ENCODE measurements around the gene PIK3C2B. TPM values are rescaled to one million over a fixed set of nuclear protein-coding genes. Genes with fewer than 3 reads are reported as not detected.

Gene PIK3C2B
- total and polyA plus RNA-seq, 4 donors, result 2.8 to 14.9 (median 5.4) TPM

DNA sequence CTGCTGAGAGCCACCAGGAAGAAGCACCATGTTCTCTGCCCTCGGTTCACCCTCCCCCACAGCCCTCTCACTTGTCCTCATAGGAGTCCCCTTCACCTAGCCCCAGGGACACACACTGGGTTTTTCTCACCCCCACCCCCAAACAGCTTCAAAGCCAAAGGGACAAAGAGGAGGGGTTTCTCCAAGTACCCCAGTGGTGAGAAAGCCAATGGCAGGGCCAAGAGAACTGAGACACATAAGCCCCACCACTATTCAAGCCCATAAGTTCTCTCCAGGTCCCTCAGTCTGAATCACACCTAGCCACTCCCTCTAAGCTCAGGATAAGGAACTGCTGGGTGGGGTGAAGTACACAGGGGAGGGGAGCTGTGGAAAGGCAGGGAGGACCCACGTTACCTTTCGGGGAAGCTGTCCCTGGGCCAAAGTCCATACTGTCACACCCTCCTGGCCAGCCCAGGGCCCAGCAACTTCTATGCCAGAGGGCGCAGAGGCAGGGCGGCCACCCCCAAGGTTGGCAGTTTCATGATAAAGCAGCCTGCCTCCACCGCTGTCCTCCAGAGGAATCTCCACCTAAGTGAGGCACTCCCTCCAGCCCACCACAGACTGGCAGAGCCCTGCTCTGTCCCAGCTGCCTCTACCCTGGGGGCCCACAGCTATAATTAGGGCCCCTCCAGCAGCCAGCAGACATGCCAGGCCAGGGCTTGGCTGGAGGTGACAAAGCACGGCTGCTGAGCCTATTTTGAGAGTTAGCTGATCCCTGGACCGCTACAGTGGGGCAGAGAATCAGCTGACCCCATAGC is 43.9 kb downstream of the PIK3C2B start:
- Histone ChIP-seq H3K4me1 (ENCODE audit: control insufficient read depth in 4 of 4, insufficient read depth in 4 of 4, low read length in 3 of 4) (peaks cover 6 to 19% (median 12%) of the 10 kb centered on the region in 4 donors), H3K27ac (ENCODE audit: low read depth in 1 of 2, low read length in 2 of 2) (no peak overlapping the region), H3K27me3 (ENCODE audit: control insufficient read depth in 4 of 4, insufficient read depth in 4 of 4, low read length in 3 of 4) (no peaks in the 10 kb centered on the region), H3K4me3 (ENCODE audit: low read depth in 1 of 3, low read length in 3 of 3) (no peak overlapping the region), H3K9me3 (ENCODE audit: control insufficient read depth in 4 of 4, low read length in 3 of 4) (no peaks in the 10 kb centered on the region), H3K36me3 (ENCODE audit: control insufficient read depth in 4 of 4, insufficient read depth in 3 of 4, low read depth in 1 of 4, low read length in 3 of 4) (peaks cover 0 to 12% (median 6%) of the 10 kb centered on the region in 4 donors), H3K9ac (ENCODE audit: low read depth in 1 of 2, low read length in 2 of 2) (no peak overlapping the region)
- DNase-seq (ENCODE audit: low spot score), result no peak
- peak; percentile 72 to 82 for TF ChIP-seq HNF4A (conservative IDR thresholded peaks at IDR 0.05)
- TF ChIP-seq, protein P1, sequence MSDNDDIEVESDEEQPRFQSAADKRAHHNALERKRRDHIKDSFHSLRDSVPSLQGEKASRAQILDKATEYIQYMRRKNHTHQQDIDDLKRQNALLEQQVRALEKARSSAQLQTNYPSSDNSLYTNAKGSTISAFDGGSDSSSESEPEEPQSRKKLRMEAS (IDR thresholded peaks at IDR 0.05), result no peak
- TF ChIP-seq, protein P2, sequence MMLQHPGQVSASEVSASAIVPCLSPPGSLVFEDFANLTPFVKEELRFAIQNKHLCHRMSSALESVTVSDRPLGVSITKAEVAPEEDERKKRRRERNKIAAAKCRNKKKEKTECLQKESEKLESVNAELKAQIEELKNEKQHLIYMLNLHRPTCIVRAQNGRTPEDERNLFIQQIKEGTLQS (IDR thresholded peaks at IDR 0.05), result no peak
- TF ChIP-seq NR2F2 (IDR thresholded peaks at IDR 0.05), result no peak
- TF ChIP-seq RXRA (IDR thresholded peaks at IDR 0.05), result peak; percentile 34 to 44
- no peak for TF ChIP-seq EGR1 (IDR thresholded peaks at IDR 0.05; ENCODE audit: low read depth in 2 of 2)
- TF ChIP-seq RAD21 (IDR thresholded peaks at IDR 0.05), result no peak
- TF ChIP-seq, protein P3, sequence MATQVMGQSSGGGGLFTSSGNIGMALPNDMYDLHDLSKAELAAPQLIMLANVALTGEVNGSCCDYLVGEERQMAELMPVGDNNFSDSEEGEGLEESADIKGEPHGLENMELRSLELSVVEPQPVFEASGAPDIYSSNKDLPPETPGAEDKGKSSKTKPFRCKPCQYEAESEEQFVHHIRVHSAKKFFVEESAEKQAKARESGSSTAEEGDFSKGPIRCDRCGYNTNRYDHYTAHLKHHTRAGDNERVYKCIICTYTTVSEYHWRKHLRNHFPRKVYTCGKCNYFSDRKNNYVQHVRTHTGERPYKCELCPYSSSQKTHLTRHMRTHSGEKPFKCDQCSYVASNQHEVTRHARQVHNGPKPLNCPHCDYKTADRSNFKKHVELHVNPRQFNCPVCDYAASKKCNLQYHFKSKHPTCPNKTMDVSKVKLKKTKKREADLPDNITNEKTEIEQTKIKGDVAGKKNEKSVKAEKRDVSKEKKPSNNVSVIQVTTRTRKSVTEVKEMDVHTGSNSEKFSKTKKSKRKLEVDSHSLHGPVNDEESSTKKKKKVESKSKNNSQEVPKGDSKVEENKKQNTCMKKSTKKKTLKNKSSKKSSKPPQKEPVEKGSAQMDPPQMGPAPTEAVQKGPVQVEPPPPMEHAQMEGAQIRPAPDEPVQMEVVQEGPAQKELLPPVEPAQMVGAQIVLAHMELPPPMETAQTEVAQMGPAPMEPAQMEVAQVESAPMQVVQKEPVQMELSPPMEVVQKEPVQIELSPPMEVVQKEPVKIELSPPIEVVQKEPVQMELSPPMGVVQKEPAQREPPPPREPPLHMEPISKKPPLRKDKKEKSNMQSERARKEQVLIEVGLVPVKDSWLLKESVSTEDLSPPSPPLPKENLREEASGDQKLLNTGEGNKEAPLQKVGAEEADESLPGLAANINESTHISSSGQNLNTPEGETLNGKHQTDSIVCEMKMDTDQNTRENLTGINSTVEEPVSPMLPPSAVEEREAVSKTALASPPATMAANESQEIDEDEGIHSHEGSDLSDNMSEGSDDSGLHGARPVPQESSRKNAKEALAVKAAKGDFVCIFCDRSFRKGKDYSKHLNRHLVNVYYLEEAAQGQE (IDR thresholded peaks at IDR 0.05), result no peak
- TF ChIP-seq, protein P4, sequence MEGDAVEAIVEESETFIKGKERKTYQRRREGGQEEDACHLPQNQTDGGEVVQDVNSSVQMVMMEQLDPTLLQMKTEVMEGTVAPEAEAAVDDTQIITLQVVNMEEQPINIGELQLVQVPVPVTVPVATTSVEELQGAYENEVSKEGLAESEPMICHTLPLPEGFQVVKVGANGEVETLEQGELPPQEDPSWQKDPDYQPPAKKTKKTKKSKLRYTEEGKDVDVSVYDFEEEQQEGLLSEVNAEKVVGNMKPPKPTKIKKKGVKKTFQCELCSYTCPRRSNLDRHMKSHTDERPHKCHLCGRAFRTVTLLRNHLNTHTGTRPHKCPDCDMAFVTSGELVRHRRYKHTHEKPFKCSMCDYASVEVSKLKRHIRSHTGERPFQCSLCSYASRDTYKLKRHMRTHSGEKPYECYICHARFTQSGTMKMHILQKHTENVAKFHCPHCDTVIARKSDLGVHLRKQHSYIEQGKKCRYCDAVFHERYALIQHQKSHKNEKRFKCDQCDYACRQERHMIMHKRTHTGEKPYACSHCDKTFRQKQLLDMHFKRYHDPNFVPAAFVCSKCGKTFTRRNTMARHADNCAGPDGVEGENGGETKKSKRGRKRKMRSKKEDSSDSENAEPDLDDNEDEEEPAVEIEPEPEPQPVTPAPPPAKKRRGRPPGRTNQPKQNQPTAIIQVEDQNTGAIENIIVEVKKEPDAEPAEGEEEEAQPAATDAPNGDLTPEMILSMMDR (IDR thresholded peaks at IDR 0.05; ENCODE audit: low read depth, low read length, missing input control), result no peak
- no peak for TF ChIP-seq FOXA2 (IDR thresholded peaks at IDR 0.05)
- peak; percentile 76 for TF ChIP-seq SP1 (IDR thresholded peaks at IDR 0.05)
- no peak for TF ChIP-seq YY1 (IDR thresholded peaks at IDR 0.05)
- TF ChIP-seq HNF4G (IDR thresholded peaks at IDR 0.05), result peak; percentile 61
- WGBS, result 61% methylated on average over 8 of the region's 8 CpGs

DNA sequence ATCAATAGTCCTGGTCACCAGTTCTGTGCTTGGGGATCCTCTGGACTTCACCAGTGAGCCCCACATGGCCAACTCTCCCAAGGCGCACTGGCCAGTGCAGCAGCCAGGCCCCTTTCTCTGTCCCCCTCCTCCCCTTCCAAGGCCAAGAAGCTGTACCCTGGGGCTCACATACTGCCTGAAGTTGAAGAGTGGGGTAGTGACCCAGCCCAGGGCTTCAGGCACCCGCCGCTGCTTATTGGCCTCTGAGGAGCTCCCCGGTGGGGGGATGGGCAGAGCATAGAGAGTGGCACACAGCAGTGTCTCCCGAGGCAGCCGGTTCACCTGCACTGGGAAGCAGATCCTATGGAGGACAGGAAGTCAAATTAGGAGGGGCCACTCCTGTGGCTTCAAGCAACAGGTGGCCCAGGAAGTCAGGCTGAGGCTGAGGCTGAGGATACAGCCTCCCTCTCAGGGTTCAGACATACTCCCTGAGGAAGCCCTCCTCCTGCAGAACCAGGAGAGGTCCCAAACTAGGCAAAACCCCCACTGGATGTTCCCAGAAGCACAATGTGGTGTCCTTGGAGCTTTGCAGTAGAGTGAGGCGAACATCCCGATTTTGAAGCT is 44.8 kb downstream of the PIK3C2B start:
- Histone ChIP-seq H3K27ac (ENCODE audit: low read depth in 1 of 2, low read length in 2 of 2) (no peak overlapping the region), H3K9ac (ENCODE audit: low read depth in 1 of 2, low read length in 2 of 2) (no peak overlapping the region), H3K4me1 (ENCODE audit: control insufficient read depth in 4 of 4, insufficient read depth in 4 of 4, low read length in 3 of 4) (peaks cover 6 to 19% (median 12%) of the 10 kb centered on the region in 4 donors), H3K9me3 (ENCODE audit: control insufficient read depth in 4 of 4, low read length in 3 of 4) (no peaks in the 10 kb centered on the region), H3K27me3 (ENCODE audit: control insufficient read depth in 4 of 4, insufficient read depth in 4 of 4, low read length in 3 of 4) (no peaks in the 10 kb centered on the region), H3K36me3 (ENCODE audit: control insufficient read depth in 4 of 4, insufficient read depth in 3 of 4, low read depth in 1 of 4, low read length in 3 of 4) (peaks cover 0 to 10% (median 4%) of the 10 kb centered on the region in 4 donors), H3K4me3 (ENCODE audit: low read depth in 1 of 3, low read length in 3 of 3) (no peak overlapping the region)
- no peak for DNase-seq (ENCODE audit: low spot score)
- no peak for TF ChIP-seq FOXA1 (IDR thresholded peaks at IDR 0.05)
- TF ChIP-seq, protein P1 (IDR thresholded peaks at IDR 0.05), result no peak
- WGBS, result 81% methylated on average over 8 of the region's 8 CpGs
